ENCODE results near the gene HJV. TPM values are rescaled to one million over a fixed set of nuclear protein-coding genes. Genes with fewer than 3 reads are reported as not detected.
A peak's percentile ranks its signal among the peaks of the same experiment; 100 is the strongest.

HJV gene
- total and polyA plus RNA-seq, 2 of the 13 experiments (the other 11 are each of a cell fraction or from before 2014, with no cell fraction given), result 0.18 TPM; not detected in 1

GRCh38 chr1:145997016-145997717 is 24.4 kb downstream of the HJV start (continued):
- TF ChIP-seq ISL2 (CRISPR knock-in tag; IDR thresholded peaks at IDR 0.05), result 0 out of 2 replicates have a peak, but pooled peaks have one; percentile 14
- no peak for TF ChIP-seq NR2C2 (CRISPR knock-in tag; IDR thresholded peaks at IDR 0.05; ENCODE audit: borderline replicate concordance)
- no peak for TF ChIP-seq ZBTB14 (CRISPR knock-in tag; IDR thresholded peaks at IDR 0.05)
- TF ChIP-seq ZNF142 (CRISPR knock-in tag; IDR thresholded peaks at IDR 0.05), result no peak
- TF ChIP-seq CENPBD1 (CRISPR knock-in tag; IDR thresholded peaks at IDR 0.05; ENCODE audit: borderline replicate concordance, low read depth), result no peak
- TF ChIP-seq ZNF556 (CRISPR knock-in tag; IDR thresholded peaks at IDR 0.05; ENCODE audit: borderline replicate concordance), result no peak
- TF ChIP-seq MLX (CRISPR knock-in tag; IDR thresholded peaks at IDR 0.05), result peak; percentile 69; the same call in 1 of the 2 replicates
- no peak for TF ChIP-seq JARID2 (CRISPR knock-in tag; IDR thresholded peaks at IDR 0.05; ENCODE audit: insufficient replicate concordance)
- TF ChIP-seq ZNF124 (CRISPR knock-in tag; IDR thresholded peaks at IDR 0.05), result no peak
- peak; percentile 87 for TF ChIP-seq ZBTB7A (CRISPR knock-in tag; IDR thresholded peaks at IDR 0.05)
- TF ChIP-seq KAT8 (CRISPR knock-in tag; IDR thresholded peaks at IDR 0.05), result 0 out of 2 replicates have a peak, but pooled peaks have one; percentile 25
- peak; percentile 59 for TF ChIP-seq ELF3 (CRISPR knock-in tag; IDR thresholded peaks at IDR 0.05)
- TF ChIP-seq ZNF710 (CRISPR knock-in tag; IDR thresholded peaks at IDR 0.05; ENCODE audit: borderline replicate concordance), result peak; percentile 46; the same call in 1 of the 2 replicates
- TF ChIP-seq FOSL2 (CRISPR knock-in tag; IDR thresholded peaks at IDR 0.05), result peak; percentile 78
